Measurements from ENCODE around the gene DGCR6L.
"Not testable (repeated sequence)": the region's sequence is repeated elsewhere in the genome, so short reads cannot be mapped to it uniquely, and the experiment has no call there.

DNA sequence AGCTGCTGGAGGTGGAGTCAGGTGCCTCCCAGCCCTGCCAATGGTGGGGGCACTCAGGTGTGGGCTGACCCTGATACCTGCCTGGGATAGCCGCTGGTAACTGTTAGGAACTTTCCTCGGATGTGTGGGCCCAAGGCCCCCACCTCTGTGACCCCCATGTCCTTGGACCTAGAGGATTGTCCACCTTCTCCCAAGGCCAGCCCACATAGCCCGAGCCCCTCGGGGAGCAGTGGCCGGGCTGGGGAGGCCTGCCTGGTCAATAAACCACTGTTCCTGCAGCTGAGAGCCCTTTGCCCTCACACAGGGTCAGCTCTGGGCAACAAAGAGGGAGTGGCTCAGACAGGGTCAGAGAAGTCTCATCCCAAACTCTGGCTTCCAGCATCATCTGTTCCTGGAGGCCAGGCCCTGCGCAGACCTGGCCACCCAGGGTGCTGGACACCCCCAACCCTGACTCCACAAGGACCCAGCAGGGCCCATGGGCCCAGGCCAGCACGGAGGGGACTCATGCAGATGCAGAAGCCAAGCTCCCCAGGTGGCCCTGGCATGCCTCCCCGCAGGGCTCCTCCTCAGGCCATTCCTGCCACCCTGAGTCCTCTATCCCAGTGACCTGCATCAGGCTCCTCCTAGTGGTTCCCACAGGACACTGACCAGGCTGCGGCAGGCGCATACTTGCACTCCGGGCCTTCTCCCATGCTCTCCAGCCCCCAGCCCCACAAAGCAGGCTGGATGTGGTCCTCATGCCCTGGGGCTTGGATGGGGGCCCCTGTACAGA lies 6.4 kb downstream of the DGCR6L start:
- not testable (repeated sequence) for TF ChIP-seq YY1 (IDR thresholded peaks at IDR 0.05; ENCODE audit: low read depth); MAX (IDR thresholded peaks at IDR 0.05); CREB1 (IDR thresholded peaks at IDR 0.05; ENCODE audit: low read depth); USF1 (IDR thresholded peaks at IDR 0.05); TAF1 (IDR thresholded peaks at IDR 0.05; ENCODE audit: low read depth); TCF12 (IDR thresholded peaks at IDR 0.05; ENCODE audit: low read depth); EP300 (IDR thresholded peaks at IDR 0.05; ENCODE audit: borderline replicate concordance); CEBPB (IDR thresholded peaks at IDR 0.05)
- TF ChIP-seq, protein P1, sequence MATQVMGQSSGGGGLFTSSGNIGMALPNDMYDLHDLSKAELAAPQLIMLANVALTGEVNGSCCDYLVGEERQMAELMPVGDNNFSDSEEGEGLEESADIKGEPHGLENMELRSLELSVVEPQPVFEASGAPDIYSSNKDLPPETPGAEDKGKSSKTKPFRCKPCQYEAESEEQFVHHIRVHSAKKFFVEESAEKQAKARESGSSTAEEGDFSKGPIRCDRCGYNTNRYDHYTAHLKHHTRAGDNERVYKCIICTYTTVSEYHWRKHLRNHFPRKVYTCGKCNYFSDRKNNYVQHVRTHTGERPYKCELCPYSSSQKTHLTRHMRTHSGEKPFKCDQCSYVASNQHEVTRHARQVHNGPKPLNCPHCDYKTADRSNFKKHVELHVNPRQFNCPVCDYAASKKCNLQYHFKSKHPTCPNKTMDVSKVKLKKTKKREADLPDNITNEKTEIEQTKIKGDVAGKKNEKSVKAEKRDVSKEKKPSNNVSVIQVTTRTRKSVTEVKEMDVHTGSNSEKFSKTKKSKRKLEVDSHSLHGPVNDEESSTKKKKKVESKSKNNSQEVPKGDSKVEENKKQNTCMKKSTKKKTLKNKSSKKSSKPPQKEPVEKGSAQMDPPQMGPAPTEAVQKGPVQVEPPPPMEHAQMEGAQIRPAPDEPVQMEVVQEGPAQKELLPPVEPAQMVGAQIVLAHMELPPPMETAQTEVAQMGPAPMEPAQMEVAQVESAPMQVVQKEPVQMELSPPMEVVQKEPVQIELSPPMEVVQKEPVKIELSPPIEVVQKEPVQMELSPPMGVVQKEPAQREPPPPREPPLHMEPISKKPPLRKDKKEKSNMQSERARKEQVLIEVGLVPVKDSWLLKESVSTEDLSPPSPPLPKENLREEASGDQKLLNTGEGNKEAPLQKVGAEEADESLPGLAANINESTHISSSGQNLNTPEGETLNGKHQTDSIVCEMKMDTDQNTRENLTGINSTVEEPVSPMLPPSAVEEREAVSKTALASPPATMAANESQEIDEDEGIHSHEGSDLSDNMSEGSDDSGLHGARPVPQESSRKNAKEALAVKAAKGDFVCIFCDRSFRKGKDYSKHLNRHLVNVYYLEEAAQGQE (IDR thresholded peaks at IDR 0.05; ENCODE audit: low read depth) = not testable (repeated sequence)
